Esophagus muscularis mucosa (tissue), 4 donors: ENCODE measurements around the gene NTN4.

ENCODE experiments used
- CTCF ChIP-seq, 3 experiments: fragments of 200-600 bp in 2 of 3; fragments of 450-650 bp in 1 of 3; sonication (generic) in 2 of 3; IDR thresholded peaks; one replicate each; pipeline ENCODE4 v1.5.1; 2017 to 2019; ENCODE audit warnings: antibody characterized with exemption in 3 of 3, mild to moderate bottlenecking in 2 of 3, moderate library complexity in 1 of 3
- EP300 ChIP-seq: sonication (generic); formaldehyde crosslinking; IDR thresholded peaks from one replicate; pipeline ENCODE4 v1.6.1; 2017; ENCODE audit warnings: antibody characterized with exemption
- POLR2A ChIP-seq: fragments of 450-650 bp; IDR thresholded peaks from one replicate; pipeline ENCODE4 v1.6.1; 2017; ENCODE audit warnings: antibody characterized with exemption, moderate library complexity, mild to moderate bottlenecking, low read depth
- POLR2AphosphoS5 ChIP-seq, 2 donors: sonication (generic); formaldehyde crosslinking; IDR thresholded peaks; one replicate each; pipeline ENCODE4 v1.6.1; 2017; ENCODE audit warnings: antibody characterized with exemption in 2 of 2

- no peak for TF ChIP-seq CTCF (IDR thresholded peaks at IDR 0.05)
- TF ChIP-seq EP300, result no peak
- TF ChIP-seq POLR2AphosphoS5 (IDR thresholded peaks at IDR 0.05), result no peak
- no peak for TF ChIP-seq POLR2A
These were observed 111.9 kb downstream of the NTN4 start for GRCh38 chr12:95678684-95679083.
